Panc1 (cell line): Measurements from ENCODE around the gene HLA-DQA1. TPM values are rescaled to one million over a fixed set of nuclear protein-coding genes. Genes with fewer than 3 reads are reported as not detected.
"Not testable (repeated sequence)": the region's sequence is repeated elsewhere in the genome, so short reads cannot be mapped to it uniquely, and the experiment has no call there.

Source experiments
- ATAC-seq: fragments of 200-7000 bp; cut with Tn5 transposase; 2 replicates; pipeline ENCODE4 v1.9.1; 2020; ENCODE audit warnings: mild to moderate bottlenecking, moderate library complexity
- BruUV-seq: library from RNA; stranded (reverse); fragments of 400-500 nt; replicated peaks from 2 replicates; lab custom pipeline; 2021; lab: Mats Ljungman, UMichigan
- CTCF ChIA-PET: fragments of 300-600 bp; sonication (Branson Sonifier 250); formaldehyde crosslinking; loops from one replicate; lab custom pipeline; 2022; ENCODE audit warnings: antibody characterized with exemption; lab: Charles Lee
- POLR2A ChIA-PET: fragments of 300-600 bp; sonication (Branson Sonifier 250); formaldehyde crosslinking; loops from one replicate; lab custom pipeline; 2022; ENCODE audit warnings: antibody characterized with exemption; lab: Charles Lee
- DNase-seq: peaks from one replicate; pipeline ENCODE4 v3.0.0-alpha.2; 2010; ENCODE audit warnings: low read depth, low spot score
- H3K27ac ChIP-seq: 2 replicates; pipeline ENCODE4 v1.5.1; 2011; ENCODE audit warnings: mild to moderate bottlenecking, low read length, inconsistent platforms
- H3K27me3 ChIP-seq: fragments of 200-500 bp; sonication (Bioruptor generic); 2 replicates; pipeline ENCODE4 v1.6.0; 2014; ENCODE audit warnings: low read length, inconsistent platforms; ENCODE audit not compliant: control insufficient read depth, insufficient read depth
- H3K36me3 ChIP-seq: fragments of 200-500 bp; sonication (Bioruptor generic); 2 replicates; pipeline ENCODE4 v1.5.1; 2014; ENCODE audit warnings: inconsistent platforms, mild to moderate bottlenecking, low read length, moderate library complexity; ENCODE audit not compliant: control insufficient read depth, insufficient read depth
- H3K4me1 ChIP-seq: 2 replicates; pipeline ENCODE4 v1.5.1; 2011; ENCODE audit warnings: inconsistent platforms, mild to moderate bottlenecking, low read length, moderate library complexity; ENCODE audit not compliant: control insufficient read depth, insufficient read depth
- H3K4me3 ChIP-seq, 2 experiments: 2 replicates each; pipeline ENCODE4 v1.5.1; 2011 to 2012; ENCODE audit warnings: low read depth in 2 of 2, low read length in 2 of 2, mild to moderate bottlenecking in 2 of 2, inconsistent platforms in 1 of 2, moderate library complexity in 1 of 2
- H3K9me3 ChIP-seq: fragments of 200-500 bp; sonication (Bioruptor generic); 2 replicates; pipeline ENCODE4 v1.5.1; 2014; ENCODE audit warnings: low read depth, mild to moderate bottlenecking, inconsistent platforms, low read length, moderate library complexity; ENCODE audit not compliant: control insufficient read depth, insufficient read depth
- CTCF ChIP-seq: fragments of 450-650 bp; IDR thresholded peaks from 2 replicates; pipeline ENCODE4 v1.5.1; 2017; ENCODE audit warnings: mild to moderate bottlenecking
- POLR2AphosphoS5 ChIP-seq: IDR thresholded peaks from 2 replicates; pipeline ENCODE4 v1.6.1; 2012; ENCODE audit warnings: mild to moderate bottlenecking, low read depth, low read length, moderate library complexity
- REST ChIP-seq, 2 experiments: IDR thresholded peaks; 2 replicates each; pipeline ENCODE4 v1.6.1; 2011 to 2012; ENCODE audit warnings: low read depth in 2 of 2, control low read depth in 1 of 2, low read length in 1 of 2, mild to moderate bottlenecking in 1 of 2, moderate library complexity in 1 of 2; ENCODE audit not compliant: insufficient read depth in 1 of 2
- SIN3A ChIP-seq: IDR thresholded peaks from 2 replicates; pipeline ENCODE4 v1.6.1; 2012; ENCODE audit warnings: low read depth, mild to moderate bottlenecking, low read length, moderate library complexity, borderline replicate concordance; ENCODE audit not compliant: insufficient read depth
- TCF7L2 ChIP-seq: IDR thresholded peaks from 2 replicates; pipeline ENCODE4 v1.6.1; 2011; ENCODE audit warnings: mild to moderate bottlenecking, low read depth, low read length, inconsistent platforms
- in situ Hi-C: cut with HindIII; loops from 2 replicates; pipeline ENCODE4 v1.10.0; 2016; ENCODE audit warnings: low sequenced_read_pairs, low pct_unique_long_range_greater_than_20kb
- intact Hi-C: fragments of 100-400 bp; cut with micrococcal nuclease; formaldehyde crosslinking; loops from one replicate; pipeline ENCODE4 v1.10.0; 2022; ENCODE audit not compliant: unreplicated experiment
- total RNA-seq: library from RNA; stranded (reverse); gene quantifications from one replicate; pipeline ENCODE4 v1.2.1, GENCODE V29; 2021; ENCODE audit not compliant: unreplicated experiment

HLA-DQA1 gene
- total RNA-seq, 1 experiment from 2014 or later: 0.39 TPM

- in situ Hi-C loops (no loop called here), intact Hi-C loops (no loop called here)
- Histone ChIP-seq H3K9me3 (no peaks in the 10 kb centered on the region), H3K4me3 (no peak within 1 kb of the TSS), H3K27me3 (no peaks in the 10 kb centered on the region; the same call in 1 of the 2 replicates), H3K4me1 (no peaks in the 10 kb centered on the region), H3K27ac (no peak within 1 kb of the TSS), H3K36me3 (no peaks in the 10 kb centered on the region)
- TF ChIP-seq CTCF (no peak), SIN3A (no peak), POLR2AphosphoS5 (no peak), TCF7L2 (no peak), REST (IDR thresholded peaks at IDR 0.05; ENCODE audit: insufficient read depth in 1 of 2, low read depth in 2 of 2, low read length in 1 of 2) (no peak)
- ChIA-PET POLR2A (interaction anchor here (0.7 kb wide), 1 partner anchor 180 kb away, joined by 3 read pairs; no protein-coding TSS in a partner anchor), CTCF (no interaction called here)
- DNase-seq: no peak
- no TSS peak for BruUV-seq
- ATAC-seq: peak; percentile 94
Observed at GRCh38 chr6:32589596-32590449, 47.4 kb upstream of the HLA-DQA1 start, which contains the start of gene HLA-DRB1. HLA-DRB1 (minus strand) TSS chr6:32589848; CDS start chr6:32589742, 106 bp downstream.

GRCh38 chr6:32590713-32591112 is 46.5 kb upstream of the HLA-DQA1 start:
- intact Hi-C loops, H3K27ac ChIP-seq, ATAC-seq, CTCF ChIA-PET, H3K27me3 ChIP-seq, POLR2A ChIA-PET, H3K9me3 ChIP-seq, H3K36me3 ChIP-seq, in situ Hi-C loops, H3K4me1 ChIP-seq, H3K4me3 ChIP-seq, DNase-seq, BruUV-seq: not testable (repeated sequence)

GRCh38 chr6:32597024-32597423 is 40.2 kb upstream of the HLA-DQA1 start:
- Histone ChIP-seq H3K9me3 (no peaks in the 10 kb centered on the region), H3K4me1 (no peaks in the 10 kb centered on the region), H3K36me3 (no peaks in the 10 kb centered on the region), H3K4me3 (no peak overlapping the region), H3K27me3 (no peaks in the 10 kb centered on the region), H3K27ac (no peak overlapping the region)
- ATAC-seq: no peak
- DNase-seq: no peak
- intact Hi-C loops (no loop called here), in situ Hi-C loops (no loop called here)
- CTCF ChIA-PET: no interaction called here
- POLR2A ChIA-PET: no interaction called here
- TF ChIP-seq CTCF (no peak), SIN3A (no peak), POLR2AphosphoS5 (no peak), REST (IDR thresholded peaks at IDR 0.05; ENCODE audit: insufficient read depth in 1 of 2, low read depth in 2 of 2, low read length in 1 of 2) (no peak), TCF7L2 (no peak)
- BruUV-seq: no TSS peak
